Spleen (tissue), 7 donors: ENCODE measurements around the gene SLIT1.

ENCODE experiments used
- CTCF ChIP-seq, 11 experiments: fragments of 200-600 bp in 7 of 11; fragments of 450-650 bp in 4 of 11; sonication (generic) in 4 of 11; IDR thresholded peaks in 8 of 11; conservative IDR thresholded peaks in 3 of 11; 1 replicate in 7 of 11; 2 replicates in 4 of 11; pipeline versions ENCODE4 v1.4.0 to v1.8.0; 2016 to 2021; ENCODE audit warnings: antibody characterized with exemption in 11 of 11, inconsistent platforms in 4 of 11, mild to moderate bottlenecking in 1 of 11
- POLR2A ChIP-seq, 3 donors: fragments of 450-650 bp; IDR thresholded peaks; one replicate each; pipeline ENCODE4 v1.5.1; 2017; ENCODE audit warnings: antibody characterized with exemption in 3 of 3, mild to moderate bottlenecking in 1 of 3
- POLR2AphosphoS5 ChIP-seq, 3 donors: sonication (generic); formaldehyde crosslinking; IDR thresholded peaks; one replicate each; pipeline ENCODE4 v1.5.1; 2017; ENCODE audit warnings: antibody characterized with exemption in 3 of 3
- donor health status: DM: no; HTN: no; CAD: no; lungs with moderate emphysema.
- donor health status: DM: no; HTN: no; CAD: no.
- donor health status: DM: no; HTN: no; CAD: no.

GRCh38 chr10:97217299-97217698, 31.5 kb upstream of the SLIT1 start:
- TF ChIP-seq CTCF (IDR thresholded peaks at IDR 0.05 in 8 of 11, conservative IDR thresholded peaks at IDR 0.05 in 3 of 11) (no peak), POLR2A (IDR thresholded peaks at IDR 0.05) (no peak), POLR2AphosphoS5 (IDR thresholded peaks at IDR 0.05) (no peak)
